ENCODE measurements around the gene IFRD1.

IFRD1 gene

DNA sequence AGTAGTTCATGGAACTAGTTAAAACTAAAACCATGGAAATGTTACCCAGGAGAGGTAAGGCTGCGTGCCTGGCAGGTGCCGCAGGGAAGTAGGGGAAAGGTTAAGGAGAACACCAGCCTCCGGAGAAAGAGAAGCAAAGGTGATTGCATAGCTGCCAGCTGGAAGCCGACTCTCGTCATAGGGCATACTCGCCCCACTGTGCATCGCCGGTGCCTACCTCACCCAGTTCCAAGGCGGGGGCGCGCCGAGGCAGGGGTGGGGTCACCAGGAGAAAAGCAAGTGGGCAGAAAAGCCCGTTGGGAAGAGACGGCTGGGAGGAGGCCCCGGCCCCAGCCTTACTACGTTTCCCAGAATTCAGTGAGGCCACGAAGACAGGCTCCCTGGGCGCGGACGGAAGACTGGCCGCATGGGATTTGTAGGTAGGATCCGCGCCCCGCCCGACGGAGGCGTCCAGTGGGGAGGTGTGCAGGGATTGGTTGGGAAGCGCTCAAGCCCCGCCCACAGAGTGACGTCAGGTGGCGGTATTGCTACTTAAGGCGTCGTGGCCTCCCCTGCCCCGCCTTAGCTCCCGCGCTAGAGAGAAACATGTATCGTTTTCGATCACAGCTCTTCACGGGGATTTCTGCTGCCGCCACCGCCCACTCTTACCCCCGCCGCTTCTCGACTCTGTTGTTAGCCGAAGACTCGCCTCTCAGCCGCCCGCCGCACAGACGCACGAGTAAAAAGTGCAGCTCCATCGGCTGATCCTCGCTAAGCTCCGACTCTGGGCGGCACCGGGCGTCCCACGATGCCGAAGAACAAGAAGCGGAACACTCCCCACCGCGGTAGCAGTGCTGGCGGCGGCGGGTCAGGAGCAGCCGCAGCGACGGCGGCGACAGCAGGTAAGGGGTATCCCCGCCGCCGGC lies at the start of gene IFRD1:
TSS of gene IFRD1 (plus strand) at position 559 of the 905 bp plus-strand sequence. CDS start at position 788, 229 bp downstream.
- DNase-seq, result peak; percentile 83 to 100 (median 99)

DNA sequence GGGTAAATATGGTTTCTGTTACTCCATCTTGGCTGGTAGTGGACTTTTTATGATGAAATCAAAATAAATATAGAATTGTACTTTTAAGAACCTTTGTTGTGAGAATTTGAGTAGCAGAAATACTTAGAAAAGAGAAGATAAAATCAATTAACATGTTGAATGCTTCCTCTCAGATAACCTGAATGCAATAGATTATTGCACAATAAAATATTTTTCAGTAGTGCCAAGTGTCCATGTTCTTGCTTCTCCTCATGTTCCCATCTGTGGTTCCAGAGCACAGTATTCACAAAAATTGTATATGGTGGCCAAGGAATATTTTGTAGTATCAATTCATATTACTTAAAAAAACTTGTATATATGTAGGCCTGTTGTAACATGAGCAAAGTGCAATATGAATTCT lies 45.9 kb upstream of the IFRD1 start:
- no peak for DNase-seq

DNA sequence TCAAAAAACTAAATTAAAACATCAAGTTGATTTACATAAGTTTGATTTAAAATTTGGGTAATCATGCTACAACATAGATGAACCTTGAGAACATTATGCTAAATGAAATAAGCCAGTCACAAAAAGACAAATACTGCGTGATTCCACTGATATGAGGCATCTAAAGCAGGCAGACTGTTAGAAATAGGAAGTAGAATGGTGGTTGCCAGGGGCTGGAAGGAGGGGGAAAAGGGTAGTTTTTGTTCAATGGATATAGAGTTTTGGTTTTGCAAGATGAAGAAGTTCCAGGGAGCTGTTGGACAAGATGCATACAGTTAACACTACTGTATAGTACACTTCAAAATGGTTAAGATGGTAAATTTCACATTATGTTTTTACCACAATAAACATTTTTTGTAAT lies 45.0 kb upstream of the IFRD1 start:
- DNase-seq, result no peak

- no peak for DNase-seq
Measured at GRCh38 chr7:112407261-112407660, 43.0 kb upstream of the IFRD1 start.

DNA sequence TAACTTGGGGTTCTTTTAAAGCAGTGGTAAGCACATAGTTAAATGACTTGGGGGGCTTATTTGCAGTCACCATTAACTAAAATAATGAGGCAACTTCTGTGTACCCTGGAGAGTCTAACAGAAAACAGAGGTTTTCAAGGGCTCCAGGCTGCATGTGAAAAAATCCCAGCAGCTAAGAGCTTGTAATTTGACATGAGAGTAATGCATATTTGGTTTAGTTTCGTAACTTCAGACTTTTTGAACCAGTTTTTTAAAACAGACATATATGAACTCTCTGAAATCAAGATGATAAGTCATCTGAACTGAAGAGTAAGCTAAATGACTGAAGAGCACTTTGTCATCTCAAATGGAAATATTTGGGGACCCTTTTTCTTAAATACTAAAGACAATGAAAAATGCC lies 40.2 kb upstream of the IFRD1 start:
- no peak for DNase-seq

DNA sequence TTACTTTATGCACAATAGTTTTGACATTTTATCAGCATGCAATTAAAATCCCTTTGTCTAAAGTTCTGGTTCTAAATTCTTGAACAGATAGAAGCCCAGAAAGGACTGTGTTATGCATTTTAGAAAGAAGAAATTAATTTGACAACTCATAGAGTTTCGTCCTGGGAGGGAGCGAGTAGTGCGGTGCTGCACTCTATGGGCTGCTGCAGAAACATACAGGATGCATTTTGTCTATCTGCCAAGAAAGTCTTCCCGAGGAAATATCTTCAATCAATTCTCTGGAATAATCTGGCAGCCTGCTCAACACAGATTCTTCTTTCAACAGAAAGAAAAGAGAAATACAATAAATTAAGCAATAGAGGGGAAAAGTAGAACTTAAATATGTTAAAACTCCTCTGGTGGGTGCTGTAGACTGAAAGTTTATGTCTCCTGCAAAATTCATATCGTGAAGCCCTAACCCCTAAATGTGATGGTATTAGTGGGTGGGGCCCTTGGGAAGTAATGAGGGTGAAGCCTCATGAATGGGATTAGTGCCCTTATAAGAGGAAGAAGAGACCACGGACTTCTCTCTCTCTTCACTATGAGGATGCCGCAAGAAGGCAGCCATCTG lies 39.0 kb upstream of the IFRD1 start:
- peak in 10 of 51 donors; percentile 3 to 38 (median 14) for DNase-seq

- DNase-seq, result peak in 2 of 51 donors; percentile 5 to 29
Measured at GRCh38 chr7:112414855-112415490, 35.3 kb upstream of the IFRD1 start.

DNA sequence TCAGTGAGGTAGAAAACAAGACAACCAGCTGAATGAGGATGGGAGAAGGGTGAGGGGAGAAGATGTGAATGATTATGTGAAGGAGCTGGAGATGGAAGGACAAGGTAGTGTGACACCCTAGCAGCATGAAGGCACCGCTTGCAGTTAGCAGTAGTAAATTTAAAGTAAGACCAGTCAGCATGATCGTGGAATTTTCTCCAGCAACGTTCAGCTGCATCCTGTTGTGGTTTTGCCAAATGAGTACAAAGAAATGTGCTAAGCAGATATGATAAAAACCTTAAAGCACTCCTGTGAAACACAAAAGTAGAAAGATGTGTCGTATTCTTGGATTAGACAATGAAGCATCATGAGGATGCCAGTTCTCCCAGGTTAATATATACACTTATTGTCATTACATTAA lies 34.1 kb upstream of the IFRD1 start:
- no peak for DNase-seq

GRCh38 chr7:112419543-112420130 lies 30.6 kb upstream of the IFRD1 start:
- no peak for DNase-seq

- DNase-seq, result peak in 3 of 51 donors; percentile 8 to 21 (median 10)
Measured at GRCh38 chr7:112420236-112420861, 29.9 kb upstream of the IFRD1 start.

GRCh38 chr7:112421666-112422486 lies 28.4 kb upstream of the IFRD1 start:
- DNase-seq, result peak in 1 of 51 donors; percentile 3

- peak in 37 of 51 donors; percentile 4 to 68 (median 24) for DNase-seq
Measured at GRCh38 chr7:112422842-112423496, 27.3 kb upstream of the IFRD1 start.

DNA sequence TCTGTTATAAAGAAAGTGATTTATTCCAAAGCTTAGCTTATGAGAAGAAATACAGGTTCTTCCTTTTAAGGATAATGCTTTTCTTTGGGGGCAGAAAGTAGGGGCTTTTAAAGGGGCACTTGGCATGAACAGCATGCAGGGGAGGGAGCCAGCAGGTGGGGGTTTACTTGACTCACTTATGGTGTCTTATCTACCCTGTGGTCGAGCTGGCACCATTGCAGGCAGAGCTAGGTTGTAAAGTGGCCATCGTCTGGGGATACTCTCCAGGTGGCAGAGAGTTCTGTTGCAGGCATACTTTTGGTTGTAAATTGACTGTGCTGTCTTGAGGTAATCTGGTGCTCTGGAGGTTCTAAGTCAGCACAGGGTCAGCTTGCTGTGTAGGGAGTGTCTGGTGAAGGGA lies 26.3 kb upstream of the IFRD1 start:
- no peak for DNase-seq

DNA sequence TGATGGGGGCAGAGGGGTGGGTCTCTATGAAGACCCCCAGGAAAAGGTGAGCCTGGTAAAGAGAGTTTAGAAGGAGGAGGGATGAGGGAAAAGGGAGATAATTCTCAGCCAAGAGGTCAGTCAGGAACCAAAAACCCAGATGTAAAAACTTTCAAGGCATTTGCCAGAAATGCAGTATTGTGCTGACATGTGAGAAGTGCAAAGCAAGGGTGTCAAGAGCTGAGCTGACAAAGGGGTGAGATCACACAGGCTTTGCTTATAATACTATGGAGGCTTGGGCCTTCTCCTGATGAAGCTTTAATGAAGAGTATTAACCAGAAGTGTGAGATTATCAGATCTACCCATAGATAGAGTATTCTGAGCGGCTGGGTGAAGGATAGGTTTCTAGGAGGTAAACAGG lies 22.3 kb upstream of the IFRD1 start:
- DNase-seq, result no peak

- DNase-seq, result no peak
Measured at GRCh38 chr7:112428715-112429114, 21.5 kb upstream of the IFRD1 start.

GRCh38 chr7:112430649-112431048 lies 19.6 kb upstream of the IFRD1 start:
- no peak for DNase-seq

DNA sequence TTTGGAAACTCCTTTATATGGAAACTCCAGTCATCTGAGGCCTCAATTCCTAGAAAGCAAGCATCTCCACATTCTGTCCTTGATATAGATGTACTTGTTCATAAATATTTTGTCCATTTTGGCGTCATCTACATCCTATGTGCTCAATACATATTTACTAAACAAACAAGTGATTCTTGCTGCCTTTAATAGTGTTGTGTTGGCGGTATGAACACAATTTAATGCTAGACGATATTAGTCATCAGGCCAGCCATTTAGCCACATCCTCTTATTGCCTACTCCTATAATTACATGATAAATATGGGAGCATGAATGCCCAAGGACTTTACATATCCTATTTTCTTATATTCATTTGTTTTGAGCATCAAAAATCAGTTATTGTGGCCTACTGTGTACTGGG lies 18.5 kb upstream of the IFRD1 start:
- DNase-seq, result no peak

DNA sequence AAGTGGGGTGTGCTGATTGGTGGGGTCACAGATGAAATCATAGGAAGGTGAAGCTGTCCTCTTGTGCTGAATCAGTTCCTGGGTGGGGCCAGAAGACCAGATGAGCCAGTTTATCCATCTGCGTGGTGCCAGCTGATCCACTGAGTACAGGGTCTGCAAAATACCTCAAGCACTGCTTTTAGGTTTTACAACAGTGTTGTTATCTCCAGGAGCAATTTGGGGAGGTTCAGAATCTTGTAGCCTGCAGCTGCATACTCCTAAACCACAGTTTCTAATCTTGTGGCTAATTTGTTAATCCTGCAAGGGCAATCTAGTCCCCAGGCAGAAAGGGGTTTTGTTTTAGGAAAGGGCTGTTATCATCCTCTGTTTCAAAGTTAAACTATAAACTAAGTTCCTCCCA lies 17.0 kb upstream of the IFRD1 start:
- no peak for DNase-seq

DNA sequence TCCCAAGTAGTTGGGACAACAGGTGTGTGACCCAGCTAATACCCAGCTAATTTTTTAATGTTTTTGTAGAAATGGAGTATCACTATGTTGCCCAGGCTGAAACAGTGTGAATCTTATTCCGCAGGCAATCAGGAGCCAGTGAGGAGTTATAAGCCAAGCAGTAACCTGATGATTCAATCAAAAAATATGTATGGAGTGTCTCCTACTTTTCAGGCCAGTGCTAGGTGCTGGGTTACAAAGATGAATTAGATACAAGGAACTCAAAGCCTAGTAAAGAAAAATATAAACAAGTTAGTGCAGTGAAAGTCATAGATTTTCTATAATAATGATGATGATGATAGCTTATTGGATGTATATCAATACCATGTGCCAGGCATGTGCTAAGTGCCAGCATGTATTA lies 13.2 kb upstream of the IFRD1 start:
- DNase-seq, result no peak

GRCh38 chr7:112439476-112439875 lies 10.8 kb upstream of the IFRD1 start:
- no peak for DNase-seq
